CD4-positive, CD25-positive, alpha-beta regulatory T cell (primary cell): ENCODE measurements around the gene UCK1. TPM values are rescaled to one million over a fixed set of nuclear protein-coding genes. Genes with fewer than 3 reads are reported as not detected.
"Not testable (repeated sequence)": the region's sequence is repeated elsewhere in the genome, so short reads cannot be mapped to it uniquely, and the experiment has no call there.

Experiments used
- ATAC-seq, 2 donors: fragments of 150-1000 bp; cut with Tn5 transposase; one replicate each; pipeline ENCODE4 v1.10.0; 2021; ENCODE audit warnings: low read depth in 2 of 2, moderate number of reproducible peaks in 2 of 2, moderate library complexity in 1 of 2
- DNase-seq, 3 donors: peaks; one replicate each; pipeline versions ENCODE4 v3.0.0 to v3.0.0-alpha.2; 2012 to 2022; ENCODE audit warnings: mixed read lengths in 1 of 3
- H3K27ac ChIP-seq: one replicate; pipeline ENCODE4 v1.7.0; 2013; ENCODE audit warnings: mild to moderate bottlenecking, low read length; ENCODE audit not compliant: insufficient read depth, poor library complexity, severe bottlenecking
- H3K27me3 ChIP-seq: one replicate; pipeline ENCODE4 v1.7.0; 2013; ENCODE audit warnings: low read length; ENCODE audit not compliant: control insufficient read depth, insufficient read depth
- H3K36me3 ChIP-seq: one replicate; pipeline ENCODE4 v1.7.0; 2013; ENCODE audit warnings: mild to moderate bottlenecking, low read length, moderate library complexity; ENCODE audit not compliant: control insufficient read depth, insufficient read depth
- H3K4me1 ChIP-seq: 2 replicates; pipeline ENCODE4 v1.7.0; 2013; ENCODE audit warnings: mild to moderate bottlenecking, low read length; ENCODE audit not compliant: insufficient read depth, control insufficient read depth, poor library complexity, severe bottlenecking
- H3K4me3 ChIP-seq: one replicate; pipeline ENCODE4 v1.7.0; 2013; ENCODE audit warnings: low read depth, mild to moderate bottlenecking, low read length, moderate library complexity
- H3K9me3 ChIP-seq, 2 experiments: 1 replicate in 1 of 2; 2 replicates in 1 of 2; pipeline ENCODE4 v1.7.0; 2013; ENCODE audit warnings: low read length in 2 of 2, mild to moderate bottlenecking in 1 of 2, moderate library complexity in 1 of 2; ENCODE audit not compliant: control insufficient read depth in 2 of 2
- H3K27ac Mint-ChIP-seq, 3 donors: one replicate each; pipeline ENCODE4 v1.8.0; 2020 to 2022; ENCODE audit warnings: mild to moderate bottlenecking in 3 of 3, mixed read lengths in 3 of 3, moderate library complexity in 2 of 3
- H3K27me3 Mint-ChIP-seq: one replicate; pipeline ENCODE4 v1.8.0; 2022; ENCODE audit warnings: mild to moderate bottlenecking, mixed read lengths
- H3K36me3 Mint-ChIP-seq: one replicate; pipeline ENCODE4 v1.8.0; 2020; ENCODE audit warnings: mixed read lengths
- H3K4me1 Mint-ChIP-seq, 4 donors: one replicate each; pipeline ENCODE4 v1.8.0; 2020 to 2022; ENCODE audit warnings: mixed read lengths in 4 of 4, mild to moderate bottlenecking in 1 of 4
- H3K4me3 Mint-ChIP-seq, 4 donors: one replicate each; pipeline ENCODE4 v1.8.0; 2020 to 2022; ENCODE audit warnings: mild to moderate bottlenecking in 4 of 4, mixed read lengths in 4 of 4, moderate library complexity in 3 of 4
- H3K9me3 Mint-ChIP-seq, 7 donors: one replicate each; pipeline ENCODE4 v1.8.0; 2020 to 2022; ENCODE audit warnings: mixed read lengths in 7 of 7, mild to moderate bottlenecking in 3 of 7, moderate library complexity in 2 of 7
- polyA plus RNA-seq, 4 donors: library from polyadenylated mRNA; unstranded; fragments of 300-500 nt; fragmentation: Illumina TruSeq; gene quantifications; one replicate each; pipeline ENCODE4 v1.2.3, GENCODE V29; 2021
- total RNA-seq: library from RNA; stranded (reverse); gene quantifications from one replicate; pipeline ENCODE4 v1.2.3, GENCODE V29; 2022

Gene UCK1
- total and polyA plus RNA-seq, 5 donors from 2014 or later = 20.9 to 28.8 (median 25.6) TPM

DNA sequence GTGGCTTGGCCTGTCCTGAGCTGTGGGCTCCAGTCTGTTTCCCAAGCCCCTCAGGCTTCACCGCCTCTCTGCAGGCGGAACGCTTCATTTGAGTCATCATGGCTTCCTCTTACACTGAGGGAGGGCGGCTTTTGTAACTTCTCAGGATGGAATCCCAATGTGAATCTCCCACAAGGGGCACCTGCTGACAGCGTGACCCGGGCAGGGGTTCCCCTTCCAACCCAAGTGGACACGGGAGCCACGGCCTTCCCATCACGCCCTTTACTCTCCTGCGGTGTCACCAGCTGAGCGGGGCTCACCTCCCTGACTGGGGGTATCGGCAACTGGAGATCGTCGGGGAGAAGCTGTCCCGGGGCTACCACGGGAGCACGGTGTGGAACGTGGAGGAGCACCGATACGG lies 12.5 kb downstream of the UCK1 start:
- Mint-ChIP-seq H3K4me1 (no peaks in the 10 kb centered on the region), H3K27me3 (no peaks in the 10 kb centered on the region), H3K27ac (peak overlapping the region in 1 of 3 donors; percentile 66), H3K9me3 (no peaks in the 10 kb centered on the region), H3K36me3 (peaks cover 13% of the 10 kb centered on the region), H3K4me3 (no peak overlapping the region)
- H3K4me3 ChIP-seq = no peak overlapping the region
- H3K27ac ChIP-seq = no peak overlapping the region
- H3K9me3 ChIP-seq = no peaks in the 10 kb centered on the region
- H3K36me3 ChIP-seq = peaks cover 74% of the 10 kb centered on the region
- no peaks in the 10 kb centered on the region for H3K4me1 ChIP-seq
- ATAC-seq (no peak), DNase-seq (no peak)
- H3K27me3 ChIP-seq = no peaks in the 10 kb centered on the region

GRCh38 chr9:131517761-131518190 lies 13.3 kb downstream of the UCK1 start:
- H3K4me3 ChIP-seq = no peak overlapping the region
- Mint-ChIP-seq H3K27ac (no peak overlapping the region), H3K4me1 (no peaks in the 10 kb centered on the region), H3K9me3 (no peaks in the 10 kb centered on the region), H3K27me3 (no peaks in the 10 kb centered on the region), H3K4me3 (no peak overlapping the region), H3K36me3 (peaks cover 13% of the 10 kb centered on the region)
- DNase-seq (no peak), ATAC-seq (no peak)
- H3K27me3 ChIP-seq = no peaks in the 10 kb centered on the region
- H3K36me3 ChIP-seq = peaks cover 69% of the 10 kb centered on the region
- H3K27ac ChIP-seq = no peak overlapping the region
- no peaks in the 10 kb centered on the region for H3K4me1 ChIP-seq
- H3K9me3 ChIP-seq = no peaks in the 10 kb centered on the region

DNA sequence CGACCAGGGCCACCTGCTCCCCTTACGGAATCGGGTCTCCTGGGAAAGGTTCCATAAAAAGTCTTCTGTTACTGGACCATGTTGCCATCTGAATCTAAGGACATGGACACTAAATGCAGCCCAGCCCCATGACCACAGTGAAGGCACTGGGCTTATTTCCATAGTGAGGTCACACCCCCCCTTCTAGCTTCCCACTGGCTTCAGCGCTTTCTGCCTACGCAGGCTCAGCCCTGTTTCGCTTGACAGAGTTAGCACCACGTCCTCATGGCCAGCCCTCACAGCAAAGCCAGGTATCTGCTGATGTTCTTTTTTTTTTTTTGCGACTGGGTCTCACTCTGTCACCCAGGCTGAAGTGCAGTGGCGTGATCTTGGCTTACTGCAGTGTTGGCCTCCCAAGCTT lies 14.1 kb downstream of the UCK1 start:
- Mint-ChIP-seq H3K9me3 (no peaks in the 10 kb centered on the region), H3K27ac (no peak overlapping the region), H3K27me3 (no peaks in the 10 kb centered on the region), H3K4me3 (no peak overlapping the region), H3K4me1 (no peaks in the 10 kb centered on the region), H3K36me3 (peaks cover 17% of the 10 kb centered on the region)
- no peaks in the 10 kb centered on the region for H3K9me3 ChIP-seq
- peaks cover 71% of the 10 kb centered on the region for H3K36me3 ChIP-seq
- no peak for ATAC-seq
- H3K4me1 ChIP-seq = no peaks in the 10 kb centered on the region
- H3K4me3 ChIP-seq = no peak overlapping the region
- no peak overlapping the region for H3K27ac ChIP-seq
- no peaks in the 10 kb centered on the region for H3K27me3 ChIP-seq
- DNase-seq = no peak

GRCh38 chr9:131516100-131516499 lies 15.0 kb downstream of the UCK1 start:
- H3K9me3 Mint-ChIP-seq = no peaks in the 10 kb centered on the region
- no peaks in the 10 kb centered on the region for H3K4me1 Mint-ChIP-seq
- Histone ChIP-seq H3K9me3 (no peaks in the 10 kb centered on the region), H3K4me1 (no peaks in the 10 kb centered on the region), H3K4me3 (no peak overlapping the region), H3K27me3 (no peaks in the 10 kb centered on the region), H3K36me3 (peaks cover 71% of the 10 kb centered on the region), H3K27ac (no peak overlapping the region)
- peaks cover 16% of the 10 kb centered on the region for H3K36me3 Mint-ChIP-seq
- ATAC-seq (no peak), DNase-seq (no peak)
- H3K27me3 Mint-ChIP-seq = no peaks in the 10 kb centered on the region
- H3K27ac Mint-ChIP-seq = no peak overlapping the region
- no peak overlapping the region for H3K4me3 Mint-ChIP-seq

DNA sequence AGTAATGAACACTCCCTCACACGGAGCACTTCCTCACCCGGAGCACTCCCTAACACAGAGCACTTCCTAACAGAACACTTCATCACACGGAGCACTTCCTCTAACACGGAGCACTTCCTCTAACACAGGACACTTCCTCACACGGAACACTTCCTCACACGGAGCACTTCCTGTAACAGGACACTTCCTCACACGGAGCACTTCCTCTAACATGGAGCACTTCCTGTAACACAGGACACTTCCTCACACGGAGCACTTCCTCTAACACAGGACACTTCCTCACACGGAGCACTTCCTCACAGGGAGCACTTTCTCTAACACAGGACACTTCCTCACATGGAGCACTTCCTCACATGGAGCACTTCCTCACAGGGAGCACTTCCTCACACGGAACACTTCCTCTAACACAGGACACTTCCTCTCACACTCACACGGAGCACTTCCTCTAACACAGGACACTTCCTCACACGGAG lies 15.5 kb downstream of the UCK1 start:
- not testable (repeated sequence) for H3K4me3 Mint-ChIP-seq, ATAC-seq, H3K27me3 ChIP-seq, H3K9me3 Mint-ChIP-seq, H3K4me1 Mint-ChIP-seq, H3K9me3 ChIP-seq, H3K27me3 Mint-ChIP-seq, H3K4me3 ChIP-seq, H3K27ac ChIP-seq, DNase-seq, H3K4me1 ChIP-seq, H3K27ac Mint-ChIP-seq
- peaks cover 75% of the 10 kb centered on the region for H3K36me3 ChIP-seq
- H3K36me3 Mint-ChIP-seq = peaks cover 21% of the 10 kb centered on the region

DNA sequence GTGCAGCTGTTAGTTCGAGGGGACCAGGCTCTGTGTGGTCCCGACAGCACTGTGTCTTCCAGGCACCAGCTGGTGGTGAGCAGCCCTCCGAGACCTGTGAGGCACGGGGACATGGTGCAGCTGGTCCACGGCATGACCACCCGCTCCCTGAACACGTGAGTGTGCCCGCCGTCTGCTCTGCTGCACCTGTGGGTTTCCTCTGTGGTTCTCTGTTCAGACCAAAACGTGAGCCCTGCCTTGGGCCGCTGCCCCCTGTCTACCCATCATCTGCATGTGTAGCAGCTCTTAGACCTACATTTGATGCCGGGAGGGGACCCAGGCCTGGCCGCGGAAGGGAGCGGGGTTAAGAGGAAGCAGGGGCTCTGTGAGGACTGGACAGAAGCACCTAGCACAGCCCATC lies 17.9 kb downstream of the UCK1 start:
- no peaks in the 10 kb centered on the region for H3K9me3 ChIP-seq
- Mint-ChIP-seq H3K27ac (no peak overlapping the region), H3K36me3 (peaks cover 26% of the 10 kb centered on the region), H3K4me1 (peaks cover 0 to 2% (median 0%) of the 10 kb centered on the region in 4 donors), H3K4me3 (peak overlapping the region in 1 of 4 donors; percentile 15), H3K9me3 (no peaks in the 10 kb centered on the region), H3K27me3 (no peaks in the 10 kb centered on the region)
- no peak overlapping the region for H3K27ac ChIP-seq
- no peak overlapping the region for H3K4me3 ChIP-seq
- no peaks in the 10 kb centered on the region for H3K27me3 ChIP-seq
- DNase-seq = no peak
- H3K4me1 ChIP-seq = no peaks in the 10 kb centered on the region
- no peak for ATAC-seq
- peaks cover 62% of the 10 kb centered on the region for H3K36me3 ChIP-seq

DNA sequence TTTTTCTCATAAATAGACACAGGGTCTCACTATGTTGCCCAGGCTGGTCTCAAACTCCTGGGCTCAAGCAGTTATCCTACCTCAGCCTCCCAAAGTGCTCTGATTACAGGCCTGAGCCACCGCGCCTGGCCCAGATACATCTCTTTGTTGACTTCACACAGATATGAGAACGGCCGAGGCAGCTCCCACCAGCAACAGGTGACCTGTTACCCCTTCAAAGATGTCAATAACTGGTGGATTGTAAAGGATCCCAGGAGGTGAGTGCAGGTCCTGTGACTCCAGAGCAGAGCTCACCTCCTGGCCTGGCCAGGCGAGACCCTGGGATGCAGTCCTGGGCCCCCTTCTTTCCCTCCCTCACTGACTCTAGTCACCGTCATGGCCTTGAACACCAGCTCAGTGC lies 19.2 kb downstream of the UCK1 start:
- Mint-ChIP-seq H3K27me3 (no peaks in the 10 kb centered on the region), H3K9me3 (no peaks in the 10 kb centered on the region), H3K4me3 (no peak overlapping the region), H3K4me1 (peaks cover 0 to 2% (median 0%) of the 10 kb centered on the region in 4 donors), H3K27ac (no peak overlapping the region), H3K36me3 (peaks cover 26% of the 10 kb centered on the region)
- H3K4me3 ChIP-seq = no peak overlapping the region
- DNase-seq (no peak), ATAC-seq (no peak)
- H3K9me3 ChIP-seq = no peaks in the 10 kb centered on the region
- H3K36me3 ChIP-seq = peaks cover 61% of the 10 kb centered on the region
- no peaks in the 10 kb centered on the region for H3K27me3 ChIP-seq
- H3K27ac ChIP-seq = no peak overlapping the region
- H3K4me1 ChIP-seq = no peaks in the 10 kb centered on the region

DNA sequence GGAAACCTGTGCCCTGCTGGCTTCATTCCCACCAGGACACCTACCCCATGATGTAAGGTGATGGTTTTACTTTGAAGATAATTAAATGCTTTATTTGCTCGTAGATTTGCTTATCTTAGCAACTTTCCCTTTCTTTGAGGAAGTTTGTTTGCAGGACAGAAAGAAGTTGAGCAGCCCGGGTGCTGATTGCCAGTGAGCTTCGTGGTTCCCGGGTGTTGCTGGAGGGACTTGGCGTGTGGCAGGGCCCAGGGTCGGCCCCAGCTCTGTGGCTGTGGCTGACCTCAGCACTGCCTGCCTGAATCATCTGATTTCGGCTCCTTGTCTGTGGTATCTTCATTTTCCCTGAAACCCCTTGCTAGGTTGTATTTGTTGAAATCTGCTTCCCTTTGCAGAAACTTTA lies 19.6 kb downstream of the UCK1 start:
- H3K27ac ChIP-seq = no peak overlapping the region
- H3K36me3 ChIP-seq = peaks cover 57% of the 10 kb centered on the region
- Mint-ChIP-seq H3K4me3 (no peak overlapping the region), H3K4me1 (peaks cover 0 to 3% (median 1%) of the 10 kb centered on the region in 4 donors), H3K27ac (no peak overlapping the region), H3K9me3 (no peaks in the 10 kb centered on the region), H3K27me3 (no peaks in the 10 kb centered on the region), H3K36me3 (peaks cover 28% of the 10 kb centered on the region)
- no peaks in the 10 kb centered on the region for H3K4me1 ChIP-seq
- H3K27me3 ChIP-seq = no peaks in the 10 kb centered on the region
- H3K4me3 ChIP-seq = no peak overlapping the region
- ATAC-seq = no peak
- no peaks in the 10 kb centered on the region for H3K9me3 ChIP-seq
- no peak for DNase-seq
